Measurements from ENCODE around the gene GMCL2. TPM values are rescaled to one million over a fixed set of nuclear protein-coding genes. Genes with fewer than 3 reads are reported as not detected.
A peak's percentile ranks its signal among the peaks of the same experiment; 100 is the strongest.

GMCL2 gene
- polyA plus RNA-seq, 6 donors from 2014 or later = not detected

- peaks cover 0 to 7% of the 10 kb centered on the region in 2 donors for H3K36me3 Mint-ChIP-seq
- no peak for ATAC-seq (ENCODE audit: low read depth in 2 of 2)
Observed at GRCh38 chr5:178216779-178217178, 29.6 kb upstream of the GMCL2 start.

GRCh38 chr5:178216088-178216534 is 28.9 kb upstream of the GMCL2 start:
- Mint-ChIP-seq H3K9me3 (no peaks in the 10 kb centered on the region), H3K27ac (peak overlapping the region in 4 of 6 donors; percentile 37 to 60 (median 48)), H3K4me1 (peaks cover 19 to 37% (median 22%) of the 10 kb centered on the region in 3 donors), H3K4me3 (peak overlapping the region in 1 of 8 donors; percentile 70), H3K36me3 (peaks cover 0 to 7% of the 10 kb centered on the region in 2 donors), H3K27me3 (no peaks in the 10 kb centered on the region)
- ATAC-seq (ENCODE audit: low read depth in 2 of 2) (peak in 1 of 2 donors; percentile 53), DNase-seq (no peak)

More at GRCh38 chr5:178216779-178217178, 29.6 kb upstream of the GMCL2 start:
- Mint-ChIP-seq H3K27ac (peak overlapping the region in 2 of 6 donors; percentile 19 to 37), H3K9me3 (no peaks in the 10 kb centered on the region), H3K27me3 (no peaks in the 10 kb centered on the region), H3K4me1 (peaks cover 25 to 44% (median 28%) of the 10 kb centered on the region in 3 donors), H3K4me3 (no peak overlapping the region)
- DNase-seq = no peak

DNA sequence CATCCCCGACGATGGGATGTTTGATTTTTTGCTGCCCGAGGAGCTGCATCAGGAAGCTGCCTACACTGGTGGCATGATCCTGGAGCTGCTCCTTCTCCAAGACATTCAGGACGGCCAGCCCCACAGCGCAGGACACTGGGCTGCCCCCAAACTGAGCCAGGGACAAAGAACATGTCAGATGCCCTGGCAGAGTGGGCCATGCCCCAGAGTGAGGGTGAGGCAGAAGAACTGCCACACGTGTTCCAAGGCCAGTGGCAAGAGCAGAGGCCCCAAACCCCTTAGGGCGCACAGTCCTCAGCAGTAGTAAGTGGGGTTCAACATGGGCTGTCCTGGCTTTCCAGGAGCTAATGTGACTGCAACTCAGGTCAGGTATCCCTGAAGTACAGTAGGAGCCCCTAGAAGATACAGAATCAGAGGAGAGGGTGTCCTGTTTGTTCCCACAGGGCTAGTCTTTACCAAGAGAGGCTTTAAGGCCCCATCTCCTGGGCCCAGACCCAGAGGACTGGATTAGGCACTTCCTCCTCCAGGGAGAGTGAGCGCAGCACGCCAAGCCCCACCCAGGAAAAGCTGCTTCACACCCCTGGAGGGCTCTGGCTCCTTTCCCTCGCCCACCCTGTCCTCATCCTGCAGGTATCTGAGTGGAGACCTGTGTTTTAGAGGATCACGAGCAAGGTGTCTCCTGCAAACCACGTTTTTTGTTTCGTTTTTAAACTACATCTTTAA is 28.3 kb upstream of the GMCL2 start:
- no peak overlapping the region for H3K4me3 Mint-ChIP-seq
- peaks cover 0 to 7% of the 10 kb centered on the region in 2 donors for H3K36me3 Mint-ChIP-seq
- DNase-seq = no peak
- peaks cover 16 to 31% (median 17%) of the 10 kb centered on the region in 3 donors for H3K4me1 Mint-ChIP-seq
- peak overlapping the region in 3 of 6 donors; percentile 37 to 59 (median 37) for H3K27ac Mint-ChIP-seq
- H3K27me3 Mint-ChIP-seq = no peaks in the 10 kb centered on the region
- no peaks in the 10 kb centered on the region for H3K9me3 Mint-ChIP-seq
- ATAC-seq (ENCODE audit: low read depth in 2 of 2) = no peak

- H3K27ac Mint-ChIP-seq = peak overlapping the region in 4 of 6 donors; percentile 32 to 74 (median 60)
- ATAC-seq (ENCODE audit: low read depth in 2 of 2) (no peak), DNase-seq (no peak)
- H3K27me3 Mint-ChIP-seq = no peaks in the 10 kb centered on the region
- H3K9me3 Mint-ChIP-seq = no peaks in the 10 kb centered on the region
- peaks cover 8 to 19% of the 10 kb centered on the region in 2 donors for H3K36me3 Mint-ChIP-seq
- peaks cover 15 to 38% (median 17%) of the 10 kb centered on the region in 3 donors for H3K4me1 Mint-ChIP-seq
- no peak overlapping the region for H3K4me3 Mint-ChIP-seq
Observed at GRCh38 chr5:178214160-178214803, 27.1 kb upstream of the GMCL2 start.

GRCh38 chr5:178213748-178214151 is 26.6 kb upstream of the GMCL2 start:
- H3K27me3 Mint-ChIP-seq = no peaks in the 10 kb centered on the region
- H3K4me3 Mint-ChIP-seq = peak overlapping the region in 1 of 8 donors; percentile 43
- H3K4me1 Mint-ChIP-seq = peaks cover 15 to 41% (median 17%) of the 10 kb centered on the region in 3 donors
- DNase-seq (no peak), ATAC-seq (ENCODE audit: low read depth in 2 of 2) (no peak)
- peak overlapping the region in 3 of 6 donors; percentile 66 to 74 (median 74) for H3K27ac Mint-ChIP-seq
- peaks cover 12 to 21% of the 10 kb centered on the region in 2 donors for H3K36me3 Mint-ChIP-seq
- no peaks in the 10 kb centered on the region for H3K9me3 Mint-ChIP-seq

DNA sequence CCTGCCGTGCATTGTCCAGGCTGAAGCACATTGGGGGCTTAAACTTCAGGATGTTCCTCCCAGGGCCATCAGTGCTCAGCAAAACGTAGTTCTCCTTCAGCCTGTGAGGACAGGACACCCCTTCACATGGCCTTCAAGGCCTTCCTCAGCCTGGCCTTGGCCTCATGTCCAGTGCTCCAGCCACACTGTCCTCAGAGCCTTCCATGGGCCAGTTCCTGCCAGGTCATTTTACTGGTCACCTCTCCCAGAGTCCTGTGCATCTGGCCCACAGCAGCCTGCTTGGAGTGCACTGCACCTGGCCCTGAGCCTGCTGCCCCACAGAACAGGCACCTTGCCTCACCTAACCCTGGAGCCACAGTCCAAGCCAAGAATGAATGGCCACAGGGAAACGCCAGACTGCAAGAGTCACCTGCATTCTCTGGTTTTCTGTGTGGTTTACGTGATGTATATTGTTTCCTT is 25.9 kb upstream of the GMCL2 start:
- DNase-seq (no peak), ATAC-seq (ENCODE audit: low read depth in 2 of 2) (no peak)
- H3K9me3 Mint-ChIP-seq = no peaks in the 10 kb centered on the region
- no peak overlapping the region for H3K4me3 Mint-ChIP-seq
- no peaks in the 10 kb centered on the region for H3K27me3 Mint-ChIP-seq
- peaks cover 16 to 44% (median 19%) of the 10 kb centered on the region in 3 donors for H3K4me1 Mint-ChIP-seq
- H3K36me3 Mint-ChIP-seq = peaks cover 12 to 25% of the 10 kb centered on the region in 2 donors
- peak overlapping the region in 3 of 6 donors; percentile 66 to 83 (median 74) for H3K27ac Mint-ChIP-seq

DNA sequence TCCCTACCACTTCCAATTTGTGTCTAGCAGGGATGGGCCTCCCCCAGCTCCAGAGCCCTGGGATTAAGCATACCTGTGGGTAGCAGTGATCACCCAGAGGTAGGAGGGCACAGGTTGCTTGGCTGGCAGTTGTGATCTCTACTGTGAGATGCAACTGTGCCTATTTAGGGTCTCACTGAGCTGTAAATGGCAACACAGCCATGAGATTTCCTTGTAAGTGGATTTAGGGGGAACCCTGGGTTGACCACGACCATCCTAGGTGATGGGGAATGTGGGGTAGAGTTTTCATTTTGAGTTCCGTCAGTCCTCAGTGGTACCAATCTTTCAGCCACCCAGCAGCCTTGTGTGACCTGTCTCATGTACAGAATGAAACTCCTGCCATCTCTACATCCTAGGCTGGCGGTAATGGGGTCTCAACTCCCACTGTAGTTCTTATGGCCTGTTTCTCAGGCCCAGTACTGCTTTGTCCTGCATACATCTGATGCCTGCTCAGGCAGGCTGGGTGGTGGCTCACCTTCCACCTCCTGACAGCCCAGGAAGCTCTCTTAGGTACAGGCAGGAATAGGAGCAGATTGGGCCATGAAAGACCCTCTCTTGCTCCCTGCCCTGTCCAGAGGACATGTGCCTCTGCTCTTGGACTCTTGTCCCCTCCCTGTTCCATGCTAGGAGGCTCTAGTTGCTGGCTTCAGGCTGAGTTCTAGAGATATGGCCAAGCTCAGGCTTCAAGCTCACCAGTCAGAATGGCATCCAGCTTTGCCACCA is 25.3 kb upstream of the GMCL2 start:
- peaks cover 12 to 29% of the 10 kb centered on the region in 2 donors for H3K36me3 Mint-ChIP-seq
- no peak for DNase-seq
- no peak overlapping the region for H3K4me3 Mint-ChIP-seq

GRCh38 chr5:178211095-178212048 is 24.2 kb upstream of the GMCL2 start:
- no peaks in the 10 kb centered on the region for H3K9me3 Mint-ChIP-seq
- H3K4me1 Mint-ChIP-seq = peaks cover 20 to 57% (median 30%) of the 10 kb centered on the region in 3 donors
- peaks cover 12 to 26% of the 10 kb centered on the region in 2 donors for H3K36me3 Mint-ChIP-seq
- no peak overlapping the region for H3K4me3 Mint-ChIP-seq
- H3K27me3 Mint-ChIP-seq = no peaks in the 10 kb centered on the region
- ATAC-seq (ENCODE audit: low read depth in 2 of 2) (no peak), DNase-seq (no peak)
- H3K27ac Mint-ChIP-seq = peak overlapping the region in 3 of 6 donors; percentile 58 to 66 (median 62)

More for the DNA sequence above, 25.3 kb upstream of the GMCL2 start:
- no peaks in the 10 kb centered on the region for H3K27me3 Mint-ChIP-seq
- peaks cover 19 to 50% (median 25%) of the 10 kb centered on the region in 3 donors for H3K4me1 Mint-ChIP-seq
- no peak for ATAC-seq (ENCODE audit: low read depth in 2 of 2)
- no peaks in the 10 kb centered on the region for H3K9me3 Mint-ChIP-seq
- H3K27ac Mint-ChIP-seq = peak overlapping the region in 3 of 6 donors; percentile 56 to 83 (median 72)

- H3K4me1 Mint-ChIP-seq = peaks cover 22 to 59% (median 30%) of the 10 kb centered on the region in 3 donors
- DNase-seq (no peak), ATAC-seq (ENCODE audit: low read depth in 2 of 2) (no peak)
- H3K4me3 Mint-ChIP-seq = peak overlapping the region in 1 of 8 donors; percentile 38
- peaks cover 12 to 22% of the 10 kb centered on the region in 2 donors for H3K36me3 Mint-ChIP-seq
- no peaks in the 10 kb centered on the region for H3K9me3 Mint-ChIP-seq
- peak overlapping the region in 3 of 6 donors; percentile 24 to 66 (median 62) for H3K27ac Mint-ChIP-seq
- no peaks in the 10 kb centered on the region for H3K27me3 Mint-ChIP-seq
Observed at GRCh38 chr5:178210686-178211085, 23.5 kb upstream of the GMCL2 start.

DNA sequence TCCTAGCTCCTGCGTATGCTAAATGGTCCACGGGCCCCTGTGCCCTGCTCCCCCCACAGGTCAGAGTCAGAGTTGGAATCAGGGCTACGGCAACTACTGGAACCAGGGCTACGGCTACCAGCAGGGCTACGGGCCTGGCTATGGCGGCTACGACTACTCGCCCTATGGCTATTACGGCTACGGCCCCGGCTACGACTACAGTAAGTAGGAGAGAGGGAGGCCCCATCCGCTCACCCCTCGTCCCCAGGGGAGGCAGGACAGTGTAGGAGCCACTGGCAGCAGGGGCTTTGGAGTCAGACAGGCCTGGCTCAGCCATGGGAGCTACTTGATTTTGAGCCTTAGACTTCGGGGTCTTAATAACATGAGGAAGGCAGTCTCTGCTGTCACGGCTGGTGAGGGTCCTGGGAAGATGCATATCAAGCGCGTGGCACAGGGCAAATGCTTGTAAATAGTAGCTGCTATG is 22.9 kb upstream of the GMCL2 start:
- Mint-ChIP-seq H3K36me3 (peaks cover 12 to 22% of the 10 kb centered on the region in 2 donors), H3K4me1 (peaks cover 18 to 60% (median 32%) of the 10 kb centered on the region in 3 donors), H3K9me3 (no peaks in the 10 kb centered on the region), H3K27ac (peak overlapping the region in 1 of 6 donors; percentile 24), H3K27me3 (no peaks in the 10 kb centered on the region), H3K4me3 (peak overlapping the region in 1 of 8 donors; percentile 38)
- no peak for DNase-seq
- no peak for ATAC-seq (ENCODE audit: low read depth in 2 of 2)

GRCh38 chr5:178209334-178210072 is 22.3 kb upstream of the GMCL2 start:
- DNase-seq (no peak), ATAC-seq (ENCODE audit: low read depth in 2 of 2) (no peak)
- peaks cover 18 to 55% (median 32%) of the 10 kb centered on the region in 3 donors for H3K4me1 Mint-ChIP-seq
- H3K9me3 Mint-ChIP-seq = no peaks in the 10 kb centered on the region
- H3K27ac Mint-ChIP-seq = peak overlapping the region in 3 of 6 donors; percentile 82 to 86 (median 85)
- peaks cover 0 to under 1% (median 0%) of the 10 kb centered on the region in 3 donors for H3K27me3 Mint-ChIP-seq
- peak overlapping the region in 1 of 8 donors; percentile 24 for H3K4me3 Mint-ChIP-seq
- H3K36me3 Mint-ChIP-seq = peaks cover 12 to 23% of the 10 kb centered on the region in 2 donors

Data from naive B cell (primary cell).